ENCODE measurements around the gene FBXW10B. TPM values are rescaled to one million over a fixed set of nuclear protein-coding genes. Genes with fewer than 3 reads are reported as not detected.

FBXW10B gene
- polyA plus RNA-seq, 2 donors, result 9.1 to 13.9 TPM

Other genes with a start within 250 kb of the FBXW10B start
- gene CDRT4, start 152.1 kb downstream of the FBXW10B start, polyA plus RNA-seq, result 10 to 100 TPM in 1 of 2 donors, 1 to 10 TPM in 1; 2.8 to 11.3 TPM
- gene TVP23C, start 56.2 kb downstream of the FBXW10B start, polyA plus RNA-seq, result 1 to 10 TPM; 3.0 to 7.0 TPM
- gene TRIM16, start 64.6 kb upstream of the FBXW10B start, polyA plus RNA-seq, result 100 to 1,000 TPM in 1 of 2 donors, 10 to 100 TPM in 1; 72.2 to 140 TPM
- gene ZNF286A, start 80.0 kb upstream of the FBXW10B start, polyA plus RNA-seq, result 1 to 10 TPM; 5.4 to 5.8 TPM
- gene TBC1D26, start 112.6 kb upstream of the FBXW10B start, polyA plus RNA-seq, result under 1 TPM; 0.05 to 0.06 TPM

Data from esophagus (tissue), 2 donors.